DOHH2 (cell line): ENCODE results near the gene LDAF1.

ENCODE experiments used
- H3F3A ChIP-seq: fragments of 200-600 bp; sonication (generic), shearing (Covaris generic); 2 replicates; pipeline ENCODE4 v1.6.0; 2016; ENCODE audit warnings: antibody characterized with exemption, mild to moderate bottlenecking; ENCODE audit not compliant: control insufficient read depth, insufficient read depth
- H3K27ac ChIP-seq: fragments of 200-600 bp; sonication (generic); 2 replicates; pipeline ENCODE4 v1.5.1; 2014; ENCODE audit warnings: low read depth, mild to moderate bottlenecking, low read length, moderate library complexity
- H3K27me3 ChIP-seq: fragments of 200-600 bp; sonication (generic); 2 replicates; pipeline ENCODE4 v1.6.1; 2014; ENCODE audit warnings: mild to moderate bottlenecking, low read length, mixed read lengths; ENCODE audit not compliant: control insufficient read depth
- H3K36me3 ChIP-seq: fragments of 200-600 bp; sonication (generic); 2 replicates; pipeline ENCODE4 v1.6.1; 2014; ENCODE audit warnings: mild to moderate bottlenecking, low read length, moderate library complexity, mixed read lengths; ENCODE audit not compliant: control insufficient read depth
- H3K4me1 ChIP-seq: fragments of 200-600 bp; sonication (generic); 2 replicates; pipeline ENCODE4 v1.6.1; 2014; ENCODE audit warnings: mild to moderate bottlenecking, low read length, mixed read lengths; ENCODE audit not compliant: control insufficient read depth
- H3K4me2 ChIP-seq: fragments of 200-600 bp; sonication (generic); 2 replicates; pipeline ENCODE4 v1.6.0; 2014; ENCODE audit warnings: mild to moderate bottlenecking, low read length, moderate library complexity
- H3K4me3 ChIP-seq: fragments of 200-600 bp; sonication (generic); 2 replicates; pipeline ENCODE4 v1.5.1; 2014; ENCODE audit warnings: mild to moderate bottlenecking, low read length, mixed read lengths
- H3K79me2 ChIP-seq: fragments of 200-600 bp; sonication (generic); 2 replicates; pipeline ENCODE4 v1.6.1; 2014; ENCODE audit warnings: mild to moderate bottlenecking, low read length, mixed read lengths; ENCODE audit not compliant: control insufficient read depth
- H3K9me2 ChIP-seq: fragments of 200-600 bp; sonication (generic); replicated peaks from 2 replicates; pipeline ENCODE4 v1.6.1; 2014; ENCODE audit warnings: mild to moderate bottlenecking, low read length, mixed read lengths; ENCODE audit not compliant: control insufficient read depth
- H3K9me3 ChIP-seq: fragments of 200-600 bp; sonication (generic); 2 replicates; pipeline ENCODE4 v1.6.1; 2014; ENCODE audit warnings: antibody characterized with exemption, low read length, mixed read lengths; ENCODE audit not compliant: control insufficient read depth, insufficient read depth
- H4K20me1 ChIP-seq: fragments of 200-600 bp; sonication (generic); 2 replicates; pipeline ENCODE4 v1.6.0; 2014; ENCODE audit warnings: low read depth, mild to moderate bottlenecking, antibody characterized with exemption, low read length, moderate library complexity; ENCODE audit not compliant: control insufficient read depth, insufficient read depth
- EZH2phosphoT487 ChIP-seq: fragments of 200-600 bp; sonication (generic); IDR thresholded peaks from 2 replicates; pipeline ENCODE4 v1.6.1; 2017; ENCODE audit warnings: borderline replicate concordance, mild to moderate bottlenecking, antibody characterized with exemption, low read length, moderate library complexity, mixed read lengths
- TF ChIP-seq, protein P1 (sequence below): fragments of 200-600 bp; sonication (generic); IDR thresholded peaks from one replicate; pipeline ENCODE4 v1.5.1; 2014; ENCODE audit warnings: antibody characterized with exemption, mild to moderate bottlenecking, low read depth, low read length; ENCODE audit not compliant: poor library complexity, severe bottlenecking

Gene LDAF1

DNA sequence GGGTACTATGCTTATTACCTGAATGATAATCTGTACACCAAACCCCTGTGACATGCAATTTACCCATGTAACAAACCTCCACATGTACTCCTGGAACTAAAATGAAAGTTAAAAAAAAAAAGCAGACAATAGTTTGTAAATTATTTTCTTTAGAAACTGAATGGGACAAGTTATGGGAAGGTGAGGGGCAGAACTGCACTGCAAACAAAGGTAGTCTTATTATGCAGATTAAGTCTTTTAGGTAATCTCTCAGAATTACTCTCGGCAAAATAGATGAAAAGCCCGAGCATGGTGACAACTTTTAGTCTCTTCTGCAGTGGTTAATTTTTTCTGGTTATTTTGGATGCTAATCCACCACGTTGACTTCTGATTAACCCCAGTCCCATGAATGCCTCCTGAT is 25.5 kb downstream of the LDAF1 start:
- Histone ChIP-seq H4K20me1 (no peaks in the 10 kb centered on the region), H3K9me3 (no peaks in the 10 kb centered on the region), H3K4me3 (no peak overlapping the region), H3K9me2 (no peaks in the 10 kb centered on the region), H3K36me3 (peaks cover 28% of the 10 kb centered on the region), H3F3A (0 out of 2 replicates have a peak, but pooled peaks cover 2% of the 10 kb centered on the region), H3K4me1 (peaks cover 3% of the 10 kb centered on the region), H3K27me3 (no peaks in the 10 kb centered on the region), H3K27ac (no peak overlapping the region), H3K79me2 (no peaks in the 10 kb centered on the region), H3K4me2 (no peak overlapping the region)
- no peak for TF ChIP-seq EZH2phosphoT487
- TF ChIP-seq, protein P1, sequence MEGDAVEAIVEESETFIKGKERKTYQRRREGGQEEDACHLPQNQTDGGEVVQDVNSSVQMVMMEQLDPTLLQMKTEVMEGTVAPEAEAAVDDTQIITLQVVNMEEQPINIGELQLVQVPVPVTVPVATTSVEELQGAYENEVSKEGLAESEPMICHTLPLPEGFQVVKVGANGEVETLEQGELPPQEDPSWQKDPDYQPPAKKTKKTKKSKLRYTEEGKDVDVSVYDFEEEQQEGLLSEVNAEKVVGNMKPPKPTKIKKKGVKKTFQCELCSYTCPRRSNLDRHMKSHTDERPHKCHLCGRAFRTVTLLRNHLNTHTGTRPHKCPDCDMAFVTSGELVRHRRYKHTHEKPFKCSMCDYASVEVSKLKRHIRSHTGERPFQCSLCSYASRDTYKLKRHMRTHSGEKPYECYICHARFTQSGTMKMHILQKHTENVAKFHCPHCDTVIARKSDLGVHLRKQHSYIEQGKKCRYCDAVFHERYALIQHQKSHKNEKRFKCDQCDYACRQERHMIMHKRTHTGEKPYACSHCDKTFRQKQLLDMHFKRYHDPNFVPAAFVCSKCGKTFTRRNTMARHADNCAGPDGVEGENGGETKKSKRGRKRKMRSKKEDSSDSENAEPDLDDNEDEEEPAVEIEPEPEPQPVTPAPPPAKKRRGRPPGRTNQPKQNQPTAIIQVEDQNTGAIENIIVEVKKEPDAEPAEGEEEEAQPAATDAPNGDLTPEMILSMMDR, result no peak

DNA sequence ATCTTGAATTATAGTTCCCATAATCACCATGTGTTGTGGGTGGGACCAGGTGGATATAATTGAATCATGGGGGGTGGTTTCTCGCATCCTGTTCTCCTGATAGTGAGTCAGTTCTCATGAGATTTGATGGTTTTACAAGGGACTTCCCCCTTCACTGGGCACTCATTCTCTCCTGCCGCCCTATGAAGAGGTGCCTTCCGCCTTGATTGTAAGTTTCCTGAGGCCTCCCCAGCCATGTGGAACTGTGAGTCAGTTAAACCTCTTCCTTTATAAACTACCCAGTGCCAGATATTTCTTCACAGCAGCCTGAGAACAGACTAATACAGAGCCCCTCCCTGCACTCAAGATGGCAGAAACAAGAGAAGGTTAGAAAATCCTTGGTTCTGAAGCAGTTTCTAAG is 26.4 kb downstream of the LDAF1 start:
- Histone ChIP-seq H3K27me3 (no peaks in the 10 kb centered on the region), H3K4me2 (no peak overlapping the region), H3K9me2 (no peaks in the 10 kb centered on the region), H3K4me3 (no peak overlapping the region), H3F3A (0 out of 2 replicates have a peak, but pooled peaks cover 2% of the 10 kb centered on the region), H3K9me3 (no peaks in the 10 kb centered on the region), H3K36me3 (peaks cover 20% of the 10 kb centered on the region), H4K20me1 (no peaks in the 10 kb centered on the region), H3K79me2 (no peaks in the 10 kb centered on the region), H3K27ac (no peak overlapping the region), H3K4me1 (peaks cover 3% of the 10 kb centered on the region)
- TF ChIP-seq, protein P1, result no peak
- TF ChIP-seq EZH2phosphoT487, result no peak

DNA sequence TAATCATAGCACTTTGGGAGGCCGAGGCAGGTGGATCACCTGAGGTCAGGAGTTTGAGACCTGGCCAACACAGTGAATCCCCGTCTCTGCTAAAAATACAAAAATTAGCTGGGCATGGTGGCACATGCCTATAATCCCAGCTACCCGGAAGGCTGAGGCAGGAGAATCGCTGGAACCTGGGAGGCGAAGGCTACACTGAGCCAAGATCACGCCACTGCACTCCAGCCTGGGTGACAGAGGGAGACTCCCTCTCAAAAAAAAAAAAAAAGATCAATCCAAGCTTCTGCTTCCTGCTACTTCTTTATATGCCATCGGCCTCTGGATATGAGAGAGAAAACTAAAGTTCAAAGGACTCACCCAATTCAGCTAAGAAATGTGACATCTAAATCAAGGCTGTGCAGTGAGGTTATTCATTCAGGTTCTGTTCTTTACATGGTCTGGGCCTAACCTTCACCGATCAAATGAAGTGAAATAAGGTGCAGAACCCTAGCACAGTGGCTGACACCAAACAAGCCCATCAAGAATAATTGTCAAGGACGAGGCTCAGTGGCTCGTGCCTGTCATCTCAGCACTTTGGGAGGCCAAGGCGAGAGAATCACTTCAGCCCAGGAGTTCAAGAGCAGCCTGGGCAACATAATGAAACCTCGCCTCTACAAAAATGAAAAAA is 27.3 kb downstream of the LDAF1 start:
- Histone ChIP-seq H3K36me3 (peaks cover 12% of the 10 kb centered on the region), H3K79me2 (no peaks in the 10 kb centered on the region), H3K9me2 (no peaks in the 10 kb centered on the region), H3K4me1 (peaks cover 3% of the 10 kb centered on the region), H3K27me3 (no peaks in the 10 kb centered on the region), H3F3A (0 out of 2 replicates have a peak, but pooled peaks cover 2% of the 10 kb centered on the region), H3K9me3 (no peaks in the 10 kb centered on the region), H4K20me1 (no peaks in the 10 kb centered on the region), H3K27ac (no peak overlapping the region), H3K4me3 (no peak overlapping the region), H3K4me2 (no peak overlapping the region)
- no peak for TF ChIP-seq EZH2phosphoT487
- TF ChIP-seq, protein P1, result no peak
